ENCODE results near the gene FAM227A.
A peak's percentile ranks its signal among the peaks of the same experiment; 100 is the strongest.

Gene FAM227A

GRCh38 chr22:38656256-38657044, at the start of gene FAM227A, which contains the start of gene CBY1:
Gene FAM227A, minus strand, starts transcription at chr22:38656392. Its CDS starts 6,224 bp downstream, at chr22:38650168.
Gene CBY1, plus strand, starts transcription at chr22:38656638. Its CDS starts 11,417 bp downstream, at chr22:38668055.
- DNase-seq (ENCODE audit: low read depth, low spot score), result peak; percentile 87
- H3K4me1 ChIP-seq (ENCODE audit: insufficient read depth, insufficient read length), result peaks cover 2% of the 10 kb centered on the region
- H3K36me3 ChIP-seq (ENCODE audit: insufficient read depth, insufficient read length, low read length), result peaks cover 4% of the 10 kb centered on the region
- no peaks in the 10 kb centered on the region for H3K27me3 ChIP-seq (ENCODE audit: insufficient read depth, insufficient read length)
- H3K9ac ChIP-seq (ENCODE audit: insufficient read length, low read depth), result peak within 1 kb of the TSS; percentile 92
- no peaks in the 10 kb centered on the region for H3K9me3 ChIP-seq (ENCODE audit: insufficient read depth, low read length)
- TF ChIP-seq ZNF274 (IDR thresholded peaks at IDR 0.05; ENCODE audit: low read depth, low read length), result no peak
- TF ChIP-seq YY1 (IDR thresholded peaks at IDR 0.05; ENCODE audit: insufficient read depth, insufficient read length), result no peak
- TF ChIP-seq SUZ12 (IDR thresholded peaks at IDR 0.05; ENCODE audit: extremely low read depth, insufficient read depth, insufficient read length), result no peak
- peak within 1 kb of the TSS; percentile 85 for H3K4me3 ChIP-seq (ENCODE audit: insufficient read length, low read depth)

- Histone ChIP-seq H3K9me3 (ENCODE audit: insufficient read depth, low read length) (no peaks in the 10 kb centered on the region), H3K27me3 (ENCODE audit: insufficient read depth, insufficient read length) (no peaks in the 10 kb centered on the region), H3K9ac (ENCODE audit: insufficient read length, low read depth) (peak within 1 kb of the TSS; percentile 92), H3K36me3 (ENCODE audit: insufficient read depth, insufficient read length, low read length) (peaks cover 20% of the 10 kb centered on the region), H3K4me3 (ENCODE audit: insufficient read length, low read depth) (peak within 1 kb of the TSS; percentile 82), H3K4me1 (ENCODE audit: insufficient read depth, insufficient read length) (peaks cover 6% of the 10 kb centered on the region)
- DNase-seq (ENCODE audit: low read depth, low spot score), result peak; percentile 98
- TF ChIP-seq SUZ12 (IDR thresholded peaks at IDR 0.05; ENCODE audit: extremely low read depth, insufficient read depth, insufficient read length), result no peak
- peak; percentile 55 for TF ChIP-seq YY1 (IDR thresholded peaks at IDR 0.05; ENCODE audit: insufficient read depth, insufficient read length)
- TF ChIP-seq ZNF274 (IDR thresholded peaks at IDR 0.05; ENCODE audit: low read depth, low read length), result no peak
Observed at GRCh38 chr22:38705235-38706100, 49.3 kb upstream of the FAM227A start, which contains the start of gene GTPBP1. Gene GTPBP1, plus strand, starts transcription at chr22:38705944. Its CDS starts 12 bp downstream, at chr22:38705956.

DNA sequence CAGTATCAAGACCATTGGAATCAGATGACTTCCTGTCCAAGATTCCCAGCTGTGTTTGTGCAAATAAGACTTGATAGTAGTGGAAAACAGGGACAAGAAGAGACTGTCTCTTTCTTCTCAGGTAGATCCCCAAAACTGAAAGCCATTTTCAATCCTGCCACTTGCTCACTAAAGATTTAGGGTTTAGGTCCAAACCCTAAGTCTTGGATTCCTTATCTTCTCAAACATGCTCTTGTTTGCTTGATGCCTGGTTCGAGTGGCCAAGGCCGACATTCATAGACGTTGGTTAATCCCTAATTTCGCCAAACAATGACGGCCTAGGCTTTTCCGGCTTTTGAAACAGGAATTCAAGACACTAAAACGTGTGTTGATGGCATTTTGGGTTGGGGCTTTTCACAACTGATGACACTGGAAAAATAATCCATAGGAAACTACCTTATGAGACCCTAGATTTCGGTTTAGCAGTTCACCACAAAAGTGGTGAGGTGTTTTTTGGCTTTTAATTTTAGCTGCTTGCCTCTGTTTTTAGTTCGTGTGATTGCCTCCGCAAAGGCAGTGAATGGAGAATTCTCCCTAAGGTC, 48.6 kb upstream of the FAM227A start:
- Histone ChIP-seq H3K9ac (ENCODE audit: insufficient read length, low read depth) (peak overlapping the region; percentile 68), H3K4me3 (ENCODE audit: insufficient read length, low read depth) (peak overlapping the region; percentile 16), H3K27me3 (ENCODE audit: insufficient read depth, insufficient read length) (no peaks in the 10 kb centered on the region), H3K4me1 (ENCODE audit: insufficient read depth, insufficient read length) (peaks cover 6% of the 10 kb centered on the region), H3K9me3 (ENCODE audit: insufficient read depth, low read length) (no peaks in the 10 kb centered on the region), H3K36me3 (ENCODE audit: insufficient read depth, insufficient read length, low read length) (peaks cover 13% of the 10 kb centered on the region)
- no peak for DNase-seq (ENCODE audit: low read depth, low spot score)
- TF ChIP-seq ZNF274 (IDR thresholded peaks at IDR 0.05; ENCODE audit: low read depth, low read length) (no peak), SUZ12 (IDR thresholded peaks at IDR 0.05; ENCODE audit: extremely low read depth, insufficient read depth, insufficient read length) (no peak), YY1 (IDR thresholded peaks at IDR 0.05; ENCODE audit: insufficient read depth, insufficient read length) (no peak)

DNA sequence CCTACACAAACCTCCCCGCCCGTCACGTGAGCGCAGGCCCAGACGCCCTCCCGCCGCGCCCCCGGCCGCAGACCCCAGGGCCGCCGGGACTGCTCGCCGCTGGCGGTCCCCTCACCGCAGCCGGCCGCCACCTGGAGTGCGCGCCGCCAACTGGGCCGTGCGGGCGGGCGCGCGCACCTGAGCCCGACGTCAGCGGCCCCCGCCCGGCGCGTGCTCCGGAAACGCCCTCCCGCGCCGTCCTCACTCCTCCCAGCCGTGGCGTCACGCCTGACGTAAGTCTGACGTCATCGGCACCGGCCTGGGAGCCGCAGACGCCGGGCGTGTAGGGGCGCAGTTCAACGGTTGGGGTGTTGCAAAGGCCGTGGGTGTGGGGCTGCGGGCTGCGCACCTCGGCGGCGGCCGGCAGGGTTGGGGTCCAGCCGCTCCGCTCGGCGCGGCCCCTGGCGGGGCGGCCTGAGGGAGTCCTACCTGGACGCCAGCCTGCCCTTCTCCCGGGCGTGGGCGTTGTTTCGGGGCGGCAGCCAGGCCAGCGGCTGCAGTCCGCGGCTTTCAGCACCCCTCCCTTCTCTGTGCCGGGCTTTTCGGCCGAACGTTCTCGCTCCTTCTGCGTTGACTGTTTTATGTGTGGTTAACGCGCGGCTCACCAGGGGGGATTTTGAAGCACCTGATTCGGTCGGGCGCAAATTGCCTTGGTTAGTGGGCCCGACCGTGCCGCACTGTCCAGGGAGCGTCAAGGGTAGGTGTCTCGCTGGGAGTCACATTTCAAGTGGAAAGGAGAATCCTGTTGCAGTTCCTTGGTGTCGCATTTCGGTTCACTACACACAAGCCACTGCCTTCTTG, 44.8 kb upstream of the FAM227A start, which contains the start of gene JOSD1:
Gene JOSD1 (minus strand): TSS at position 155 of the 840 bp plus-strand sequence. CDS start 956 bp downstream, outside the sequence.
- H3K4me3 ChIP-seq (ENCODE audit: insufficient read length, low read depth), result peak within 1 kb of the TSS; percentile 80
- DNase-seq (ENCODE audit: low read depth, low spot score), result peak; percentile 82
- TF ChIP-seq ZNF274 (IDR thresholded peaks at IDR 0.05; ENCODE audit: low read depth, low read length) (no peak), SUZ12 (IDR thresholded peaks at IDR 0.05; ENCODE audit: extremely low read depth, insufficient read depth, insufficient read length) (no peak), YY1 (IDR thresholded peaks at IDR 0.05; ENCODE audit: insufficient read depth, insufficient read length) (no peak)
- no peaks in the 10 kb centered on the region for H3K9me3 ChIP-seq (ENCODE audit: insufficient read depth, low read length)
- H3K36me3 ChIP-seq (ENCODE audit: insufficient read depth, insufficient read length, low read length), result peaks cover 22% of the 10 kb centered on the region
- no peaks in the 10 kb centered on the region for H3K27me3 ChIP-seq (ENCODE audit: insufficient read depth, insufficient read length)
- peaks cover 4% of the 10 kb centered on the region for H3K4me1 ChIP-seq (ENCODE audit: insufficient read depth, insufficient read length)
- peak within 1 kb of the TSS; percentile 86 for H3K9ac ChIP-seq (ENCODE audit: insufficient read length, low read depth)

- Histone ChIP-seq H3K27me3 (ENCODE audit: insufficient read depth, insufficient read length) (no peaks in the 10 kb centered on the region), H3K9ac (ENCODE audit: insufficient read length, low read depth) (peak overlapping the region; percentile 86), H3K9me3 (ENCODE audit: insufficient read depth, low read length) (no peaks in the 10 kb centered on the region), H3K36me3 (ENCODE audit: insufficient read depth, insufficient read length, low read length) (peaks cover 26% of the 10 kb centered on the region), H3K4me1 (ENCODE audit: insufficient read depth, insufficient read length) (peaks cover 4% of the 10 kb centered on the region), H3K4me3 (ENCODE audit: insufficient read length, low read depth) (peak overlapping the region; percentile 80)
- no peak for TF ChIP-seq ZNF274 (IDR thresholded peaks at IDR 0.05; ENCODE audit: low read depth, low read length)
- TF ChIP-seq YY1 (IDR thresholded peaks at IDR 0.05; ENCODE audit: insufficient read depth, insufficient read length), result no peak
- TF ChIP-seq SUZ12 (IDR thresholded peaks at IDR 0.05; ENCODE audit: extremely low read depth, insufficient read depth, insufficient read length), result no peak
- no peak for DNase-seq (ENCODE audit: low read depth, low spot score)
Observed at GRCh38 chr22:38700270-38700788, 44.1 kb upstream of the FAM227A start.

- TF ChIP-seq YY1 (IDR thresholded peaks at IDR 0.05; ENCODE audit: insufficient read depth, insufficient read length), result no peak
- TF ChIP-seq SUZ12 (IDR thresholded peaks at IDR 0.05; ENCODE audit: extremely low read depth, insufficient read depth, insufficient read length), result no peak
- no peak for TF ChIP-seq ZNF274 (IDR thresholded peaks at IDR 0.05; ENCODE audit: low read depth, low read length)
- Histone ChIP-seq H3K27me3 (ENCODE audit: insufficient read depth, insufficient read length) (no peaks in the 10 kb centered on the region), H3K9me3 (ENCODE audit: insufficient read depth, low read length) (no peaks in the 10 kb centered on the region), H3K36me3 (ENCODE audit: insufficient read depth, insufficient read length, low read length) (peaks cover 26% of the 10 kb centered on the region), H3K4me1 (ENCODE audit: insufficient read depth, insufficient read length) (peaks cover 4% of the 10 kb centered on the region), H3K9ac (ENCODE audit: insufficient read length, low read depth) (peak overlapping the region; percentile 86), H3K4me3 (ENCODE audit: insufficient read length, low read depth) (peak overlapping the region; percentile 80)
- DNase-seq (ENCODE audit: low read depth, low spot score), result no peak
Observed at GRCh38 chr22:38699784-38700183, 43.6 kb upstream of the FAM227A start.
